Ureter (tissue), 1 donor: ENCODE results near the gene OPN1SW. TPM values are rescaled to one million over a fixed set of nuclear protein-coding genes. Genes with fewer than 3 reads are reported as not detected.
A peak's percentile ranks its signal among the peaks of the same experiment; 100 is the strongest.

ENCODE experiments used
- DNase-seq: peaks from one replicate; pipeline ENCODE4 v3.0.0-alpha.2; 2020; ENCODE audit warnings: low spot score
- total RNA-seq: library from RNA; stranded (reverse); gene quantifications from one replicate; pipeline ENCODE4 v1.2.4, GENCODE V29; 2023
- donor health status: DM: yes; HTN: yes; CAD: no.

Gene OPN1SW
- total RNA-seq, 1 donor from 2014 or later: not detected

DNA sequence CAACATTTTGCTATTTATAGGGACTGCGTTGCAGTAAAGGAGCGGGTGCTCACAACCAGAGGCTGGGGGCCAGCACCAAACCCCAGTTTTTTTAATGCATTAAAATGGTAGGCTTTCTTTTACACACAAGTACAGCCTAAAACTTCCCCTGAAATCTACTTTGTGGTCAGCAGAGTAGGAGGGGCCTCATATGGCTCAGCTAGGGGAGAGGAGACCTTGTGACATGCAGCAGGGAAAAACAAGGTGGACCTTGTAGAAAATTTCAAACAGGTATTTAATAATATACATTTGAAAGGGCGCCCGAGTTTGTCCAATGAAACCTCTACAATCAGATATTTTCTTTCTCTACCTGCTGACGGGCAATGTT, 17.6 kb upstream of the OPN1SW start:
- DNase-seq: no peak

DNA sequence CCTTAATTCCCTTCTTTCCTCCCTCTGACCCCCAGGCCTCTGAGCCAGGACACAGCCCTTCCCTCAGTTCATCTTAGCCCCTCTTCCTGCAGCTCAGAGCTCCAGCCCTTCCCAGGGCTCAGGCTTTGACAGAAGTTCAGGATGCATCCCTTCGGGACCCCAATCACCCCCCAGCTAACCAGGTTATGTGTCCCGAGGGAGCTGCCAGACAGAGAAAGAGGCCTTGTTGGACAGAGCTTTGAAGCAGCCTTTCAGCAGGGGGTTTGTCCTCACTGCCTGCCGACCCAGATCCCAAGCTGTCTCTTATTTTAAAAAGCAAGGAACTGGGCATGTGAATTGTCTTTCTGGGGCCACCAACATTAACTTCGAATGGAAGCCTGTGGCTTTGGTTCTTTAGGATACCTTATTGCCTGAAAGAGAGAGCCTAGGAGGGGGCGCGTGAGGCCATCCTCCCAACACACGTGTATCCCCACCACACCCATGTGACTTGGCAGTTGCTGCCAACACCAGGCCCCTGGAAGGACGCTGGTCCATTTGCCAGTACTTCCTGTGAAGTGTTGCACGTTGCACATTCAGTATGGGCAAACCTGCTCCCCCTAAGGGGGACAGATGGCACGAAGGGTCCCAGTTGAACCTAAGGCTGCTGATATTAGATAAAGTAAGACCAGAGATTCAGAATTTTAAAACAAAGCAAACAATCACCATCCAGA, 17.0 kb upstream of the OPN1SW start:
- no peak for DNase-seq

DNA sequence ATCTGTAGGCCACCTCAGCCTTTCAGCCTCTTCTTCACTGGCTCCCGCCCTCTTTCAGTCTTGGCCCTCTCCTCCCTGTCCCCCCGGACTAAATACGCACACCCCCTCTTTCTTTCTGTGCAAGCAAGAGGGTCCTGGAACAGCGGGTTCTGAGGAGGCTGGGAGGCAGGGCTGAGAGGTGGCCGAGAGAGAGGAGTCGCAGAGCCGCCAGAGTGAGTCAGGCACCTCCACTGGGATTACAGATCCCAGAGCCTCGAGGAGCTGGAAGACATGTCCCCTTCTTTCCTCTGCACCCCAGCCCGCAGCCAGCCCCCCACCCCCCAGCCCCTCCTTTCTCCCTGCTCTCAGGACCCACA, 16.4 kb upstream of the OPN1SW start:
- no peak for DNase-seq

DNA sequence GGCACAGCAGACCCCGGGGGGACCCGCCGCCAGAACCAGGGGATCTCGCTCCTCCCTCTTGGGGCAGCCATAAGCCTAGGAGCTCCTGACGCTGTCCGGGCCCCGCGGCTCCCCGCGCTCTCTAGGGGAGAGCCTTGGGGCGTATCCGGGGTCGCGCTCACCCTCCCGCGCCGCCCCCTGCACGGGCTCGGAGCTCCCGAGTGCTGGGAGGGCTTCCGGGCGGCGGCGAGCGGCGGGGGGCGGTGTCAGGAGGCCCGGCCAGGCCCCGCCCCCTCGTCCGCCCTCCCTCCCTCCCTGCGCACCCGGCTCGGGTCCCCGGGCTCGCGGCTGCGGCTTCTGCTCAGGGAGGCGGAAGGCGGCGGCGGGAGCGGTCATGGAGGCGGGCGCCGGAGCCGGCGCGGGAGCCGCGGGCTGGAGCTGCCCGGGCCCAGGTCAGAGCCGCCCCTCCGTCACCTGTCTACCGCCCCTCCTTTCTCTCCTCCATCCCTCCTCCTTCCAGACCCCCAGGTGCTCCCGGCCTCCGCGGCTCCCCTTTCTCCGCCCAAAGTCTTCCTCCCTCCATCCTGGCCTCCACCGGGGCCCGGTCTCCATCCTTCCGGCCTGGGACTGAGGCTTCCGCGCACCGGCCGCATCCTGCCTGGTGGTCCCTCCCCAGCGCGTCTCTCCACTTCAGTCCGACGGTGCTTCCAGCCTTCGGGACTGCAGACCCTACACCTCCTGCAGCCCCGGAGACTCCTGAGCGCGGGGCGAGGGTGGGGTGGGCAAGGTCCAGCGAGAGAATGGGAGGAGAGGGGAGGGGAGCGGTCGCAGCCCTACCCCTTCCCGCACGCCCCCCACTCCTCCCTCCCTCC, 15.8 kb upstream of the OPN1SW start, which contains the start of gene CCDC136:
Gene CCDC136 (plus strand): TSS at position 848 of the 851 bp plus-strand sequence. CDS start 444 bp downstream, outside the sequence.
- peak; percentile 68 for DNase-seq

DNA sequence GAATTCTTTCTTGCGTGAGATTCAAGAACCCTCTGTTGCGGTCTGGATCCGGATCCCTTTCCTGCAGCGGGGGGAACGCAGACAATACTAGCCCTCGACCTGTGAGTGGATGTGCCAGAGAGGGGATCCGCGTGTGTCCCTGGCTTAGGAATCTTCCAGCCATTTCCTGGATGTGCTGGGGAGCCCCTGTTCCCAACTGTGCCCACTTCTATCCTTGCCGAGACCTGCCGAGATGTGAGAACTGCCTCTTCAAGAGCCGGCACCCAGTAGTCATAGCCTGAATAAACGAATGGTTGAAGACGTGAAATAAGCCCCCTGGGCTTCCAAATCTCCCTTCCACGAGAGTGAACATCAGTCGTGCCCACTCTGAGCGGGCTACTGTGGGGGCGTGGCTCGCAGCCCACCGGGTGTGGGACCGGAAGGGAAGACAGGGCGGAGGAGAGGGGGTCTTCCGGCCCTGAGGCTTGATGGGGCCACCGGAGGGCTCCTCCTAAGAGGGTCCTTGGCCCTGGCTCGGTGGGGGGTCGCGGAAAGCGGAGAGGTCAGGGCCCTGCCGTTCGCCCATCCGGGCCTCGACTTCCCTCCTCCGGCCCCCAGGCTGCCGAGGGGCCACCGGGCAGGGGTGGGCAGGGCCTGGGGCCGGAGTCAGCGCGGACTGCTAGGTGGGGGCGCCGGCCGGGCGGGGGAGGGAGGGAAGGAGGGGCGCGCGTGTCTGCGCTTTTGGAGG, 14.9 kb upstream of the OPN1SW start:
- DNase-seq: no peak

DNA sequence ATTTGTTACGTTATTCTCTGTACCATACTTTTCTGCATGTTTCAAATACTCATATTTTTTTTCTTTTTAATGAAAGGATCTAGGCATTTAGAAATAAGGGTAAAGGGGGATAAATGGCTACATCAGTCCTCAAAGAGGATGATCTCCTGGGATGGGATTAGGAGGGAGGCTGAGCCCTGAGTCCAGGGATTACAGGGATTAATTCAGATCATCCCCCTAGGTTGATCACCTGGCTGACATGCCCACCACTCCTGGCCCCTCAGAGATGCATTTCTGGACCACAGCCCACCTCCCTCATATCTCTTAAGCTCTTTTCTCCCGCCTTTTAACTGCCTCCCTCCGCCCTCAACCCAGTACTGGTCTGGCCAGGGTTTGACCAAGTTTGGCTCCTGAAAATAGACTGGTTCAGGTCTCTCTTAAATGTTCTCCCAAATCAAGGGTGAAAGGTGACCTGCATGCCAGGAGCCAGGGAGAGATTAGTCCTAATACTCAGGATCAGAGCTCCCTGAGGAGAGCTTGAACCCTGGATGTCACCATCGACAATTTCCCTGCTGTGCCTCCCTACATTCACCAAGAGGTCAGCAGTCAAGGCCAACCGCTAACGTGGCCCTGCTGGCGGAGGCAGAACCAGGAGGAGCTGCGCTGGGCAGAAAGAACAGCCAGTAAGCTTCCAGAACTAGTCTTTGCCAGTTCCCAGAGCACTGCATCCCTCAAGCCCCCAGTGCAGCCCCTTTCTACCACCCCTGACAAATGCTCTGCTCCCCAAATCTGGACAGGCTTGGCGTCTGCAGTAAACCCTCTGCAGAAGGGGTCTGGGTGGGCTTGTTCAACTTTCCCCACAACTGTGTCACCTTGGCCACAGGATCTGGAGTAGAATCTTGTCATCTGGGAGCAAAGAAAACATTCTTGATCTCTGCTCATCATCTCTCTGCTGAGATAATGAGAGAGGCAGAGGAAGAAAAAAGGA, 13.1 kb upstream of the OPN1SW start:
- no peak for DNase-seq

DNA sequence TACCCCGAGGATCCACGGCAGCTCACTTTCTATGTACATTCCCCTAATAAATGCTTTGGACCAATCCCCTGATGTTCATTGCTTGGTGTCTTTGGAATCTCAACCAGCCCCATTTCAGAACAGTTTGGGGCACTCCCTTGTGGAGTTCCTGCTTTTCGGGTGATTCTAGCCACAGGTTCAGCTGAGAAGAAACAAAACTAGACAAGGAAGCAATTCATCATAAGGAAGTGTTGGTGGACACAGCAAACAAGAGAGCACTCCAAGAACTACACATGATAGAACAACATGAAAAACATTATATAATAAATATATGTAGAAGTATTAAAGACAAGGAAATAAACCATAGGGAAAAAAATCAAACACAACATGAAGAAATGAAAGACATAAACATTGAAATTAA, 10.1 kb upstream of the OPN1SW start:
- no peak for DNase-seq

DNA sequence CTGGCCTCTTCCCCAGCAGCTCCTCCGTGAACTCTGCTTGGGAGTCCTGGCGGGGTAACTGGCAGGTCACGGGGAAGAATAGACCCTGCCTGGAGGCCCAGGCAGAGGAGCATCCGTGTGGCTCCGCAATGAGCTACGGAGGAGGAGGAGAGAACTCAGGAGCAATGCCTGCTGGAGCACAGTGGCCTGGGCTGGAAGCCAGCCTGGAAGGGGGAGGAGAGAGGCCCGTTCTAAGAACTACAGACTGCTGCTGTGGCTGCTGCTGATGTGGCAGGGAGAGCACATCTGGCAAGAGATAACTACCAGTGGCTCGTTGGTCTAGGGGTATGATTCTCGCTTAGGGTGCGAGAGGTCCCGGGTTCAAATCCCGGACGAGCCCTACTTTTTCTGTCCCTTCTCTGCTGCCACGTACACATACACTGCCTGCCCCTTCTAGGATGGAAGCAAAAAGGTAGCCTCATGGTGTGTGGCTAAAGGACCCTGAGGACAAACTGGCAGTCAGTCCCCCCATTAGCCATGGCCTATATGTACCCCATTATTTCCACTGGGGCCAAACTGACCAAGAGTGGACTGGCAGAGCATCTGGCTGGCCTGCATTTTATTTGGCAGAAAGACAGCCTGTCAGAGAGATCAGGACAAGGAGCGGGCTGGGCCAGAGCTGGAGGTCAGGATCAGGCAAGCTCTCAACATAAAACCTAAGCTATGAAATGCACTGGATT, 7.7 kb upstream of the OPN1SW start:
- peak; percentile 84 for DNase-seq

DNA sequence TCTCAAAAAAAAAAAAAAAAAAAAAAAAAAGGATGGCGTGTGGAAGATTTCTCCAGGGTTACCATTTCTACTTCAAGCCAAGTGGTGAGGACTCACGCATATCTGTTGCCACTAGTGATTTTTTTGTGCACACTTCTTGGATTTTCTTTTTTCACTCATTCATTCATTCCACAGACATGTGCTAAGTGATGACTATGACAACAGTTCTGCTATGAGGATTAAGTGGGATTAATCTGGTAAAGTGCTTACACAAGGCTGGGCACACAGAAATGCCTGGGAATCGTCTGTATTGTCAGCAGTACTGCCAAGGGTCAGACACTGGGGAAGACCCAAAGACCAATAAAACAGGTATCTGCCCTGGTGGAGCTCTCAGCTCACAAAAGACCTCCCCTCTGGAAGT, 6.3 kb upstream of the OPN1SW start:
- no peak for DNase-seq

DNA sequence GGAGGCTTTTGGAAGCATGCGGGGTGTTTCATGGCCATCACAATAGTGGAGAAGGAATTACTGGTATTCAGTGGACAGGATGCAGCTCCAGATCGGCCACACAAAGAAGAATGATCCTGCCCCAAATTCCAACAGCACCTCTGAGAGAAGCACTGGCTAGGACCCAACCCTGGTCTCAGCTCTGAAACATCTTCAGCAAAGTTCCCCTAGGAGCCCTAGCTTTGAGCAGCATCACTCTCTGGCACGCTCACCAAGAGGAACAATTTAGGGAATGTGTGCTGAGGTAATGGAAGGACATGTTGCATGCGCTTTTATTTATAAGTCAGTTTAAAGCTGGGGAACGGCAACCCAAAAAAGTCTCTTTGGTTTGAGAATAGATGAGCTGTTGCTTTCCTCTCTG, 5.5 kb upstream of the OPN1SW start:
- no peak for DNase-seq

DNA sequence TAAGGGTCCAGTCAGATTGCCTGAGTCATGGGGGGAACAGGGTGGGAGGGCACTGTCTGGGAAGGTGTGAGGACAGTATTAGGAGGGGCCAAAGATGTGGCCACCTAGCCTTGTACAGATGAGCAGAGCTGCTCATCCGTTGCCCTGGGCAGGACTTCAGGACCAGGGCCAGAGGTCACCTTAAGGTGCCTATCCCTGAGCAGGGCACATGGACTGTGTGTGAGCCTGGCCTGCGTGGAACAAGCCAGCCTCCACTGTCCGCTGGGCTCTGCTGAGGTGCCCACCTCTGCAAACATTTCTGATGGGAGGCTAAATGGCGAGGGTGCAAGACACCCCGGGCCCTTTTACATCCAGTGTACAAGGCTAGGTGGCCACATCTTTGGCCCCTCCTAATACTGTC, 3.4 kb upstream of the OPN1SW start:
- DNase-seq: no peak

DNA sequence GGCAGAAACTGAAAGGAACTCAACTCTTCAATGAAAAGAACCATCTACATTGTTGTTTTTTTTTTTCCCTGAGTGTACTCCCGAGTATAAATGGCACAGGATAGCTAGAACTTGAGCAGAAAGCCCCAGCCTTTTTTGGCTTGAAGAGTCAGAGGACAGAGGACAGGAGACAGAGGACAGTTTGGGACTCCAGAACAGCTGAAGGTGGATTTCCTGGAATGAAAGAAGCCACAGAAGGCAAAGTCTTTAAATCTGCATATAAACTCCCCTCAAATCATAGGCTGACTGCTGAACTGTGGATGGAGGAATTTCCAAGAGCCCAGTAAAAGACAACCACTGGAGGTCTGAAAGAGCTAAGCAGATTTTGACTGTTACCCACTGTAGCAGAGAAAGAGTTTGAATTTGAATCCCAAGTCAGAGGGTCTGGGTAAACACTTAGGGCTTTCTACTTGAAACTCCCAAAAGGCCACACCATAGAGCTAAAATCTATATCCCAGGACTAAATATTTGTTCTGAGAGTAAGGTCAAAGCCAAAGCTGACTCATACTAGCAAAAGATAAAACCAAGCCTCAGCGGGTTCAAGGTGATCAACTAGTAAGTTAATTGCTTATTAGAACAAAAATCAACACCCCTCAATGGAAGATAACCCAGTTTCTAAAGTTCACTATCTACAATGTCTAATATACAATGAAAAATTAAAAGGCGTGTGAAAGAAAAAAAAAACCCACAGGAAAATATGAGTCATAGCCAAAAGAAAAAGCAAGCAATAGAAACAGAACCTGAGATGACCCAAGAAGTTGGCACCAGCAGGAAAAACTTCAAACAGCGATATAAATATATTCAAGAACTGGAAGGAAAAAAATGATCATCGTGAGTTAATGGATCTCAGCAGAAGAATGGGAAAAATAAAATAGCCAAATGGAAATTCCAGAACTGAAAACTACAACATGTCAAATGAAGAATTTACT, 1.8 kb upstream of the OPN1SW start:
- DNase-seq: no peak

DNA sequence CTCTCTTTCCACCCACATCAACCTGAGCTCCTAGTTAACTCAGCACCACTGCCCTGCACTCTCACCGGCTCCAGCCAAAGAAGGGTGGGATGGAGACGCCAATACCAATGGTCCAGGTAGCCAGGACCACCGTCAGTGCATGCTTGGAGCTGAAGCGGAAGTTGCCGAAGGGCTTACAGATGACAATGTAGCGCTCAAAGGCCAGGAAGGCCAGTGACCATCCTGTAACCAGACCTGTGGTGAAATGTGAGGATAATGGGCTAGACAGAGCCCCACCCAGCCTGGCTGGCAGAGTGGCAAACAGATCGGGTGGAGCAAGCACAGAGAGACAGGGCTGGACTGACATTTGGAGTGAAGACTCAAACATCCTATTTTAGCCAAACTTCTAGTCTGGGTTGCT, 673 bp downstream of the OPN1SW start:
- no peak for DNase-seq

DNA sequence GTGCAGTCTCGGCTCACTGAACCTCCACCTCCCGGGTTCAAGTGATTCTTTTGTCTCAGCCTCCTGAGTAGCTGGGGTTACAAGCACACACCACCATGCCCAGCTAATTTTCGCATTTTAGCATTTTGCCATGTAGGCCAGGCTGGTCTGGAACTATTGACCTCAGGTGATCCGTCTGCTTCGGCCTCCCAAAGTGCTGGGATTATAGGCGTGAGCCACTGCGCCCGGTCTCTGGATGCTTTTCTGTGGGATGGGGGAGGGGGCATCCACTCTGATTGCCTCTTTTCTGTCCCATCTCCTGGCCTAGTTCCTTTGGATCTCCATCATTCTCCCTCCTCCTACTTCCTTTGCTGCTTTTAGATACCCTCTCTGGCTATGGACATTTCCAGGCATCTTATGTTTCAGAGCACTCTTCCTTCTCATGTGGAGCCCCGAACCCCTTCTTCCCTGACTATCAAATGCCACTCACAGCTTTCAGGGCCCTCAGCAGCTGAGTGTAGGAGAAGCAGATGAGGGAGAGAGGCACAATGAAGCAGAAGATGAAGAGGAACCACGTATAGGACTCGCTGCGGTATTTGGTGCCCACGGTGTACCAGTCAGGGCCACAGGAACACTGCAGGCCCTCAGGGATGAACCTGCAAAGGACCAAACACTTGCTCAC, 1.4 kb downstream of the OPN1SW start:
- DNase-seq: no peak

DNA sequence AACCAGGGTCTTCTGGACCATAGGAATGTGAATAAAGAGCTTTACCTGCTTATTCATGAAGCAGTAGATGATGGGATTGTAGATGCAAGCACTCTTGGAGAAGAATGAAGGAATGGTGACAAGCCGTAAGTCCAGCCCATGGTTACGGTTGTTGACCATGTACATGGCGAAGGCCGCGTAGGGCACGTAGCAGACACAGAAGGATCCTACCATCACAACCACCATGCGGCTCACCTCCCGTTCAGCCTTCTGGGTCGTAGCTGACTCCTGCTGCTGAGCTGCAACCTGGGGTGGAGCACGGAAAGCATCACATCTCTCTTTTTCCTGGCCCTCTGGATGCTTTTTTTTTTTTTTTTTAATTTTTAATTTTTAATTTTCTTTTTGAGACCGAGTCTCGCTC, 2.0 kb downstream of the OPN1SW start:
- no peak for DNase-seq

DNA sequence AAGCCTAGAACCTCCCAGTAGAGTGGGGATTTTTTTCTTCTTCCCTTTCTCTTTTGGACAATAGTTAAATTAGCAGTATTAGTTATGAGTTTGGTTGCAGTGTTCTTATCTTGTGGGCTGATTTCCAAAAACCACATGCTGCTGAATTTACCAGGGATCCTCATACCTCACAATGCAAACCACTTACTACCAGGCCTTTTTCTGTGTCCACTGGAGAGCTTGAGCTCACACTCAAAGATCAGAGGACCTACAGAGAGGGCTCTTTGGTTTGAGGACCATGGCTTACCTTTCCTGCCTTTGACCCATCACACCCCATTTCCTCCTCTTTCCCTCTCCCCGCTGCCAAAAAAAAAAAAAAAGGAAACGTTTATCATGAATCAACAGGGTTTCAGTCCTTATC, 5.4 kb downstream of the OPN1SW start:
- DNase-seq: no peak

DNA sequence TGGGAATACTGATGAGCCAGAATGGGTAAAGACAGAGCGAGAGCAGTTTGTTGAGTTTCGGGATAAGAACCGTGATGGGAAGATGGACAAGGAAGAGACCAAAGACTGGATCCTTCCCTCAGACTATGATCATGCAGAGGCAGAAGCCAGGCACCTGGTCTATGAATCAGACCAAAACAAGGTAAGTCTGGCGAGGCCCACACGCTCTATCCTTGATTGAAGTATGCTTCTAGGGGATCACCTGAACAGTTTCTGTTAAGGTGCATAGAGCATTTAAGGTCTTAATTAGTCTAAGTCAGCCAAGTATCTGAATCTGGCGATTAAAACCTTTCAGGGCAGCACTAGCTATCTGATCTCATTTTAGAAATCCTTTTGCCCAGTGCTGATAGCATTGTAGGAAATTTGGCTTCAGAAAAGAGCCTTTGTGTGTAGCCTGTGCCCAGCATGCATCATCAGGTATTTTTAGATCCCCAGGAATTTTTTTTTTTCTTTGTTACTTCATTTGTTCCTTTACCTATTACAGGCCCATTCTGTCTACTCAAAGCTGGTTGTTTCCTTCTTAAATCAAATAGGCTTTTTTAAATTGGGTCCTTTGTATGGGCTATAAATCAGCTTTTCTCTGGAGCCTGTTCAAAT, 8.0 kb downstream of the OPN1SW start:
- DNase-seq: no peak

DNA sequence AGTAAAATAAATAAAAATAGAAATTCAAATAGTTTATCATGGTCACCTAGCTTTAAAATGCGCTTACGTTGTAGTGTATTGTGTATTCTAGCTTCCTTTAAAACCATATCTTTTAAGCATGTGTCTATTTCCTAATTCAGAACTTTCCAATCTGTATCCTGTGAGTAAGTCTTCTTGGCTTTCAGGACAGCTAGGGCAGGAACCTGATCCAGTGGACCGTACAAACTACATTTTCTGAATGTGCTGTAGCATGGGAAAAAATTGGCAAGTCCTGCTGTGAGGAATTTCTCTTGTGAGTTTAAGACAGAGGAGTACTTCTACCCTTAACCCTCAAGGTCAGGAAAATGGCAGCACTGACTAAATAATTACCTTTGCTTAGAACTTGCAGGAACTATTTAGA, 12.1 kb downstream of the OPN1SW start:
- DNase-seq: no peak

DNA sequence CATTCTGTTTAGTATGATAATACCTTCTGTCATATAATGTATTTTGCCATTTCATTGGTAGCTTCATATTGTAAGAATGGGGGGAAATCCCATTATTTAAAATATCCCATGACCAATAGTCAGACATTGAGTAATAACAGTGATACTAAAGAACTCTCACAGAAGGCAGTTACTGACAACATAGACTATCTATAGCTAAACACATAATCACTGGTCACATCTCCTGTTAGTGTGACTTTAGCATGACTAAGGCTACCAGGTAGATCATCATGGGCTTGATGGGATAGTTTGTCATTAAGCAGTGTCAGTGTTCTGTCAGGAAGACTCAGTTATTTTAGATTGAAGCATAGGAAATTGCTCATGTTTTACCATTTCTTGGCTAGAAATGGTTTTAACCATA, 16.4 kb downstream of the OPN1SW start:
- DNase-seq: no peak
